Esophagus mucosa (tissue), 1 donor: ENCODE data around the gene CACNA1S. TPM values are rescaled to one million over a fixed set of nuclear protein-coding genes. Genes with fewer than 3 reads are reported as not detected.

Experiments
- ATAC-seq: fragments of 200-7000 bp; cut with Tn5 transposase; one replicate; pipeline ENCODE4 v1.9.1; 2020
- total RNA-seq: library from RNA; stranded (reverse); gene quantifications from one replicate; pipeline ENCODE4 v1.2.4, GENCODE V29; 2023
- donor health status: DM: yes; HTN: yes; CAD: no.

CACNA1S gene
- total RNA-seq, 1 donor from 2014 or later: not detected

DNA sequence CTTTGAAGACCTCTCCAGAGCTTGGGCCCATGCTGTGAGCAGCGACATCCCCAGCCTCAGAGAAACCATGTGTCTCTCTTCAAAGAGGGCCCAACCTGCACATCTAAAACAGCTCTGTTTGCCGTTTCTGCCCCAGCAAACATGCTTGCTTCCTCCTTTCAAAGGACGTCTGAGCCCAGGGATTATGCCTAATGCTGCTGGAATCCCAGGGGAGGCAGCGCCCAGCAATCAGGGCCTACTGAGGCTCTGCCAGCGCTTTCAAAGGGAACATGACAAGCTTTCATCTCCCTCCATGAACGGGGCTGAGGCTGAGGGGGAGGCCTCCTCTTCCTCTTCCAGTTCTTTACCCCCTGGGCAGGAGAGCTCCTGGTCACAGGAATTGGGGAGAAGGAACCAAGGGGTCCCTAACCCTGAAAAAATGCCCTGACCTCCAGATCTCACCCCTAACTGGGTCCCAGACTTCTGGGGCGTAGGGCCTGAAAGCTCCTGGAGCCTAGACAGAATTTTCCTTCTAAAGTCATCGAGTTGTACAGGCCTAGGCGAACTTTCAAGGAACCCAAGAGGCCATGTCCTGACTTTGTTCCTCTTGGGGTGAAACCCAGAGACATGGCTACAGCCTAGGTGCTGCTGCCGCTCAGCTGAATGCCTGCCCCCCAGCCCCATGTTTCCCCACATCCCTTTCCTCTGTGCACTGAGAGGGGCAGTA lies 28.2 kb upstream of the CACNA1S start:
- no peak for ATAC-seq

- no peak for ATAC-seq
Observed at GRCh38 chr1:201139756-201140155, 27.5 kb upstream of the CACNA1S start.

DNA sequence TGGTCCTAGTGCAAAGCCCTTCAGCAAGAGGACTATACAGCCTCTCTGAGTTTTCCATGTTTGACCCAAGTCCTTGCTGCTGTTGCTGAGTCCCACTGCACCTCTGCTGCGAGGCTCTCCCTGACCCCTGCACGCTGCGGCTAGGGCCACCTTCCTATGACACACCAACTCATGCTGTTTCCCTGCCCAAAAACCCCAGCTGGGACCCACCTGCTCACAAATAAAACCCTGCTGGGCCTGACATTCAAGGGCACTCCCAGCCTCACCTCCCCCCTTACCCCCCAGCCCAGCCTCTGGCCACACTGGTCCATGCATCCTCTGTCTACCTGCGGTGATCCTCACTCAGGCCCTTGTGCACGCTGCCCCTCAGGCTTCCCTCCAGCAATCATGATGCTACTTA lies 27.1 kb upstream of the CACNA1S start:
- no peak for ATAC-seq

- ATAC-seq: no peak
Observed at GRCh38 chr1:201138311-201138840, 26.1 kb upstream of the CACNA1S start.

- peak; percentile 89 for ATAC-seq
Observed at GRCh38 chr1:201137579-201138310, 25.5 kb upstream of the CACNA1S start.

- ATAC-seq: no peak
Observed at GRCh38 chr1:201137024-201137392, 24.8 kb upstream of the CACNA1S start.

DNA sequence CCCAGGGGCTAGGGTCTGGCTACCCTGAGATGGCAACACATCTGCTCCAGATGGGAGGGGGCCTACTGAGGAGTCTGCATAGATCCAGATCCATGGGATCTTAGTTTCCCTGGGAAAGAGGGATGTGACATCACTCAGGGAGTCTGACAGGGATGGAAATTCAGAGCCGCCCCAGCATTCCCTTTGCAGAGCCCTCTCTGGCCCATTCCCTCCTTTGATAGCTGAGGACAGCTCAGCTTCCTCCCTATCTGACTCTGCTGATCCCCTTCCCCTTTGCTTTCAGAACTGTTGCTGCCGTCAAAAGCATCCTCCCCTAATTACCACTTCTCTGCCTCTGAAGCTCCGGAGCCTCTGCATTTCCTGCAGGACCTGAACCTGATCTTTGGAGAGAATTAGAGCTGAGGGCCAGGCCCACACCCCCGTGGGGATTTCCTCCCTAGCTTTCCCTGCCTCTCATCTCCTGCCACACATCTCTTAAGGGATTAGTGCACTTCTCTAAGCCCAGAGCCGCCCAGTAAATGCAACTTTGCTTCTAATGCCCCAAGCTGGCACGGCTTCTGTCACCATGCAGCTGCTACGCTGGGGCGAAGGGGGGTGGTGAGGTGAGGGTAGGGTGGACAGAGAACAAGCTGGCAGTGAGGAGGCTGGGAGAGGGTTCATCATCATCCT lies 24.3 kb upstream of the CACNA1S start:
- ATAC-seq: peak; percentile 7

DNA sequence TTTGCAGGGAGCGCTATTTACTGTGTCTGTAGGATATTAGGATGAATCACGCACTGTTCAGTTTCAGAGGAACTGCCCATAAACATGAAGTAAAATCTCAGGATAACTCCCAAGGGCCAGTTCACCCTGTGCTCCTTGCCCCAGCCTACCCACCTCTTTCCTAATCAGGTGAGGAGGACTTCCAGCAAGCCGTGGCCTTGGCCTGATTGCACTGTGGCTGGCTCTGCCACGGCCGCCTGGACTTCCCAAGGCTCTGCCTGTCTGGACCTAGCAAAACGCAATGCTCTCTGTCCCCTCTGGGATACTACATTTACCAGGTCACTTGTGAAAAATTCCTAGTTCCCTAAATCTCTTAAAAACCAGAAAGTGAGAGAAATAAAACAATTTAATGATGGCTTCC lies 22.2 kb upstream of the CACNA1S start:
- ATAC-seq: no peak

- no peak for ATAC-seq
Observed at GRCh38 chr1:201131398-201131797, 19.2 kb upstream of the CACNA1S start.

GRCh38 chr1:201128962-201129361 lies 16.7 kb upstream of the CACNA1S start:
- ATAC-seq: no peak

GRCh38 chr1:201128476-201128875 lies 16.2 kb upstream of the CACNA1S start:
- ATAC-seq: no peak

GRCh38 chr1:201127755-201128455 lies 15.7 kb upstream of the CACNA1S start:
- ATAC-seq: no peak

GRCh38 chr1:201126832-201127754 lies 14.9 kb upstream of the CACNA1S start, which contains the start of gene ASCL5:
ASCL5 (minus strand) TSS chr1:201127184; CDS start chr1:201115372, 11,812 bp downstream.
- ATAC-seq: peak; percentile 47

GRCh38 chr1:201126463-201126831 lies 14.2 kb upstream of the CACNA1S start:
- peak; percentile 4 for ATAC-seq

GRCh38 chr1:201125800-201126199 lies 13.6 kb upstream of the CACNA1S start:
- no peak for ATAC-seq

GRCh38 chr1:201125019-201125418 lies 12.8 kb upstream of the CACNA1S start:
- no peak for ATAC-seq

DNA sequence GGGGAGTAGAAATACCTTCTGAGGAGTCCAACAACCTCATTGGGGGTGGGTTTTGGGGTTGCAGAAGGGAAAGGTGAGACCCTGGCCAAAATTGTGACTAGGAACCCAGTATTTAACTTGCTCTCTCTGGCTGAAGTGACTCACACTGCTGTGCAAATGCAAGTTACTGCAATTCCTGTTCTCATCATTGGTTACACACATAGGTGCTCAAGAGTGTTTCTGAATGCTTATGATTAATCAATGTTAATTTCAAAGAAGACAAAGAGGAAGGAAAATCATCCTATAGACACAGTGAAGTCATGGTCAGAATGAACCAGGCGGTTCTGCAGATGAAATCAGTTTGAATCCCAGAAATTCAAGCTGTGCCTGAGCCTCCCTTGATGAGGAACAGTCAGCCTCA lies 11.6 kb upstream of the CACNA1S start:
- peak; percentile 47 for ATAC-seq

DNA sequence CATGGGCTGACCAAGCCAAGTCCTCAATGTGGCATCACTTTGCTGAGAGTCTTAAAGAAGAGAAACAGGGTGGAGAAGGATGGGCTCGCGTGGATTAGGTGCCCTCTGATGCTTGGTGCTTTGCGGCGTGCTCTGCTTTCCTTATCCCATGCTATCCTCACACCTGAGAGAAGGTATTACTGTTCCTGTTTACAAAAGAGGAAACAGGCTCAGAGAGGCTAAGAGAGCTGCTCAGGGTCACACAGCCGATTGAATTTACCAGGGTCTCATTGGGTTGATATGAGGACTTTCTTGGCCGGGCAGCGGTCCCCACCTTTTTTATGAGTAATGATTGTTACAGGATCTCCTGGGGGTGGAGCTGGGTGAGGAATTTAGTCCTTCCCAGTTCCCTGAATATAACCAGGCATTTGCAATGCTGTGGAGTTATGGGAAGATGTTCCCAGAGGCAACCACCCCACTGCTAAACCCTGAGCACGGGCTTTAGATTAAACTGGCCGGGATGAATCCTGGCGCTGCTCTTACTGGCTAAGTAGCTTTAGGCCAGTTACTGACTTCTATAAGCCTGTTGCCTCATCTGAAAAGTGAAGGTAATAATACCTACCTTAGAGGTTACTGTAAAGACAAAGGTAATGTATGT lies 10.2 kb upstream of the CACNA1S start:
- no peak for ATAC-seq

GRCh38 chr1:201119206-201120197 lies 7.3 kb upstream of the CACNA1S start:
- ATAC-seq: peak; percentile 46

DNA sequence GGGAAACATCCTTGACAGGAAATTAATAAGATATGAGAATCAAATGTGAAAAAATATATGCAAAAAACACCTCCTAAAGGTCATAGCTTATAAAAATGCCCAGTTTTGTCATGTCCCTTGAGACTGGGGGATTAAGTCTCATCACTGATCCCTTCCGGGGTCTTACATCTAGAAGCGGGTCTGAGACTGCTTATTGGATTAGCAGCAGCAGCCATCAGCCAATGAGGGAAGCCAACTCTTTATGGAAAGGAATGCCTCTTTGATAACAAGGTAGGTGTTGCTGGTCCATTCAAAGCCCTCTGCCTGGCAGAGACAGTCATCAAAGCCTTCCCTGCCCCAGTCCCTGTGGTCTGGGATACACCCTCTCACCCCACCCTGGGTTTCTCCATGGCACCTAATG lies 3.9 kb upstream of the CACNA1S start:
- no peak for ATAC-seq
